Measurements from ENCODE around the gene MANBA. TPM values are rescaled to one million over a fixed set of nuclear protein-coding genes. Genes with fewer than 3 reads are reported as not detected.

Gene MANBA
- 11.5 to 14.1 TPM (median 13.3 TPM) in 5 replicates for total RNA-seq (2022; extraction: Qiagen RNA extraction)

GRCh38 chr4:102760645-102761295, at the start of gene MANBA:
TSS of gene MANBA (minus strand) at chr4:102760968. CDS start at chr4:102760894, 74 bp downstream.

Other genes starting within 250 kb of the MANBA start
- gene UBE2D3, start 66.6 kb upstream of the MANBA start, total RNA-seq (2022; extraction: Qiagen RNA extraction): 211 to 230 TPM (median 217 TPM) in 5 replicates
- 36.5 to 47.8 TPM (median 39.2 TPM) in 5 replicates for gene CISD2, start 108.0 kb upstream of the MANBA start, total RNA-seq (2022; extraction: Qiagen RNA extraction)